Activated CD8-positive, alpha-beta T cell treated with anti-CD3 and anti-CD28 coated beads, Interleukin-2, amount 10 ng/mL, durations not matched to agents 7 days and 5 days (primary cell): Measurements from ENCODE around the gene CCDC146. TPM values are rescaled to one million over a fixed set of nuclear protein-coding genes. Genes with fewer than 3 reads are reported as not detected.

ENCODE experiments used
- ATAC-seq: fragments of 150-1000 bp; cut with Tn5 transposase; one replicate; pipeline ENCODE4 v1.10.0; 2021; ENCODE audit warnings: moderate library complexity
- CTCF ChIA-PET: fragments of 350-600 bp; sonication (Branson Sonifier 250); formaldehyde crosslinking; loops from one replicate; lab custom pipeline; 2021; ENCODE audit warnings: antibody characterized with exemption; lab: Charles Lee
- POLR2A ChIA-PET: fragments of 350-600 bp; sonication (Branson Sonifier 250); formaldehyde crosslinking; loops from one replicate; lab custom pipeline; 2021; ENCODE audit warnings: antibody characterized with exemption; lab: Charles Lee
- DNase-seq: peaks from one replicate; pipeline ENCODE4 v3.0.0-alpha.2; 2020
- H3K27ac Mint-ChIP-seq: one replicate; pipeline ENCODE4 v1.8.0; 2021; ENCODE audit warnings: mild to moderate bottlenecking, mixed read lengths
- H3K27me3 Mint-ChIP-seq: one replicate; pipeline ENCODE4 v1.8.0; 2021; ENCODE audit warnings: low read depth, mixed read lengths
- H3K36me3 Mint-ChIP-seq: one replicate; pipeline ENCODE4 v1.8.0; 2021; ENCODE audit warnings: low read depth, mixed read lengths
- H3K4me1 Mint-ChIP-seq: one replicate; pipeline ENCODE4 v1.8.0; 2021; ENCODE audit warnings: low read depth, mixed read lengths
- H3K4me3 Mint-ChIP-seq: one replicate; pipeline ENCODE4 v1.8.0; 2021; ENCODE audit warnings: mild to moderate bottlenecking, mixed read lengths
- H3K9me3 Mint-ChIP-seq: one replicate; pipeline ENCODE4 v1.8.0; 2022; ENCODE audit warnings: mixed read lengths; ENCODE audit not compliant: insufficient read depth
- total RNA-seq, 2 experiments: library from RNA; stranded (reverse); gene quantifications; one replicate each; pipeline ENCODE4 v1.2.3, GENCODE V29; 2021

The CCDC146 gene
- total RNA-seq, 2 experiments from 2014 or later, result 10.7 to 12.9 TPM

- Mint-ChIP-seq H3K27ac (no peak overlapping the region), H3K4me1 (peaks cover 7% of the 10 kb centered on the region), H3K36me3 (peaks cover 12% of the 10 kb centered on the region), H3K9me3 (no peaks in the 10 kb centered on the region), H3K4me3 (no peak overlapping the region), H3K27me3 (no peaks in the 10 kb centered on the region)
- ChIA-PET CTCF (no interaction called here), POLR2A (no interaction called here)
- DNase-seq (no peak), ATAC-seq (no peak)
Observed at GRCh38 chr7:77276120-77276519, 153.7 kb downstream of the CCDC146 start.

- no peak overlapping the region for H3K27ac Mint-ChIP-seq
- POLR2A ChIA-PET, result no interaction called here
- no peak for DNase-seq
- H3K27me3 Mint-ChIP-seq, result no peaks in the 10 kb centered on the region
- no peak overlapping the region for H3K4me3 Mint-ChIP-seq
- CTCF ChIA-PET, result interaction anchor here (1.8 kb wide), 1 partner anchor 50 kb away, joined by 5 read pairs; no protein-coding TSS in a partner anchor
- H3K9me3 Mint-ChIP-seq, result no peaks in the 10 kb centered on the region
- peaks cover 10% of the 10 kb centered on the region for H3K36me3 Mint-ChIP-seq
- no peak for ATAC-seq
- H3K4me1 Mint-ChIP-seq, result no peaks in the 10 kb centered on the region
Observed at GRCh38 chr7:77281780-77282478, 159.5 kb downstream of the CCDC146 start.

GRCh38 chr7:77282897-77283296, 160.5 kb downstream of the CCDC146 start:
- no peak for DNase-seq
- Mint-ChIP-seq H3K4me3 (no peak overlapping the region), H3K27me3 (no peaks in the 10 kb centered on the region), H3K4me1 (no peaks in the 10 kb centered on the region), H3K27ac (no peak overlapping the region), H3K36me3 (peaks cover 18% of the 10 kb centered on the region), H3K9me3 (no peaks in the 10 kb centered on the region)
- ChIA-PET CTCF (interaction anchor here (1.8 kb wide), 1 partner anchor 49 kb away, joined by 5 read pairs; no protein-coding TSS in a partner anchor), POLR2A (no interaction called here)
- ATAC-seq, result no peak

GRCh38 chr7:77284005-77284404, 161.6 kb downstream of the CCDC146 start:
- ATAC-seq (no peak), DNase-seq (no peak)
- no peaks in the 10 kb centered on the region for H3K27me3 Mint-ChIP-seq
- no peak overlapping the region for H3K27ac Mint-ChIP-seq
- no peaks in the 10 kb centered on the region for H3K4me1 Mint-ChIP-seq
- POLR2A ChIA-PET, result no interaction called here
- CTCF ChIA-PET, result no interaction called here
- no peak overlapping the region for H3K4me3 Mint-ChIP-seq
- peaks cover 24% of the 10 kb centered on the region for H3K36me3 Mint-ChIP-seq
- no peaks in the 10 kb centered on the region for H3K9me3 Mint-ChIP-seq

GRCh38 chr7:77284616-77285015, 162.2 kb downstream of the CCDC146 start:
- no peak for DNase-seq
- Mint-ChIP-seq H3K4me3 (no peak overlapping the region), H3K36me3 (peaks cover 29% of the 10 kb centered on the region), H3K4me1 (no peaks in the 10 kb centered on the region), H3K27ac (no peak overlapping the region), H3K27me3 (no peaks in the 10 kb centered on the region), H3K9me3 (no peaks in the 10 kb centered on the region)
- CTCF ChIA-PET, result no interaction called here
- POLR2A ChIA-PET, result no interaction called here
- no peak for ATAC-seq

- CTCF ChIA-PET, result no interaction called here
- POLR2A ChIA-PET, result no interaction called here
- no peak for ATAC-seq
- DNase-seq, result no peak
- no peaks in the 10 kb centered on the region for H3K27me3 Mint-ChIP-seq
- peaks cover 29% of the 10 kb centered on the region for H3K36me3 Mint-ChIP-seq
- no peaks in the 10 kb centered on the region for H3K4me1 Mint-ChIP-seq
- no peak overlapping the region for H3K4me3 Mint-ChIP-seq
- H3K9me3 Mint-ChIP-seq, result no peaks in the 10 kb centered on the region
- no peak overlapping the region for H3K27ac Mint-ChIP-seq
Observed at GRCh38 chr7:77288676-77289320, 166.4 kb downstream of the CCDC146 start.

GRCh38 chr7:77289387-77289786, 167.0 kb downstream of the CCDC146 start:
- no peak for ATAC-seq
- CTCF ChIA-PET, result no interaction called here
- POLR2A ChIA-PET, result no interaction called here
- no peak for DNase-seq
- Mint-ChIP-seq H3K27ac (no peak overlapping the region), H3K27me3 (no peaks in the 10 kb centered on the region), H3K4me3 (no peak overlapping the region), H3K36me3 (peaks cover 29% of the 10 kb centered on the region), H3K9me3 (no peaks in the 10 kb centered on the region), H3K4me1 (no peaks in the 10 kb centered on the region)

GRCh38 chr7:77290425-77290824, 168.0 kb downstream of the CCDC146 start:
- no peaks in the 10 kb centered on the region for H3K4me1 Mint-ChIP-seq
- peaks cover 29% of the 10 kb centered on the region for H3K36me3 Mint-ChIP-seq
- no peak overlapping the region for H3K4me3 Mint-ChIP-seq
- no peak for DNase-seq
- ChIA-PET POLR2A (no interaction called here), CTCF (interaction anchor here (0.6 to 1.1 kb wide), 3 partner anchors 36 to 41 kb away, joined by 3 read pairs; no protein-coding TSS in a partner anchor)
- no peaks in the 10 kb centered on the region for H3K27me3 Mint-ChIP-seq
- no peaks in the 10 kb centered on the region for H3K9me3 Mint-ChIP-seq
- no peak for ATAC-seq
- no peak overlapping the region for H3K27ac Mint-ChIP-seq

GRCh38 chr7:77293046-77293445, 170.6 kb downstream of the CCDC146 start:
- ChIA-PET POLR2A (no interaction called here), CTCF (interaction anchor here (0.6 kb wide), 1 partner anchor 91 kb away, joined by 4 read pairs; no protein-coding TSS in a partner anchor)
- DNase-seq (no peak), ATAC-seq (no peak)
- H3K4me1 Mint-ChIP-seq, result no peaks in the 10 kb centered on the region
- H3K36me3 Mint-ChIP-seq, result peaks cover 26% of the 10 kb centered on the region
- no peaks in the 10 kb centered on the region for H3K9me3 Mint-ChIP-seq
- no peak overlapping the region for H3K27ac Mint-ChIP-seq
- H3K27me3 Mint-ChIP-seq, result no peaks in the 10 kb centered on the region
- H3K4me3 Mint-ChIP-seq, result no peak overlapping the region

- Mint-ChIP-seq H3K27me3 (no peaks in the 10 kb centered on the region), H3K27ac (no peak overlapping the region), H3K9me3 (no peaks in the 10 kb centered on the region), H3K4me1 (no peaks in the 10 kb centered on the region), H3K4me3 (no peak overlapping the region), H3K36me3 (peaks cover 17% of the 10 kb centered on the region)
- DNase-seq (no peak), ATAC-seq (no peak)
- ChIA-PET CTCF (interaction anchor here (0.8 kb wide), 1 partner anchor 33 kb away, joined by 3 read pairs; no protein-coding TSS in a partner anchor), POLR2A (no interaction called here)
Observed at GRCh38 chr7:77295549-77295948, 173.1 kb downstream of the CCDC146 start.

GRCh38 chr7:77306231-77307067, 184.0 kb downstream of the CCDC146 start:
- ATAC-seq (no peak), DNase-seq (no peak)

More at GRCh38 chr7:77306231-77307067, 184.0 kb downstream of the CCDC146 start:
- ChIA-PET CTCF (no interaction called here), POLR2A (interaction anchor here (0.6 kb wide), 1 partner anchor 12 kb away, joined by 3 read pairs; no protein-coding TSS in a partner anchor)
- H3K27ac Mint-ChIP-seq, result peak overlapping the region; percentile 26
- H3K27me3 Mint-ChIP-seq, result no peaks in the 10 kb centered on the region
- H3K4me1 Mint-ChIP-seq, result no peaks in the 10 kb centered on the region
- no peaks in the 10 kb centered on the region for H3K9me3 Mint-ChIP-seq
- H3K4me3 Mint-ChIP-seq, result no peak overlapping the region
- H3K36me3 Mint-ChIP-seq, result peaks cover 21% of the 10 kb centered on the region
